NCI-H1436 (cell line): ENCODE results near the gene CLMN.

Experiments used
- DNase-seq: peaks from one replicate; lab custom pipeline; 2025; lab: John Stamatoyannopoulos, UW

CLMN gene

DNA sequence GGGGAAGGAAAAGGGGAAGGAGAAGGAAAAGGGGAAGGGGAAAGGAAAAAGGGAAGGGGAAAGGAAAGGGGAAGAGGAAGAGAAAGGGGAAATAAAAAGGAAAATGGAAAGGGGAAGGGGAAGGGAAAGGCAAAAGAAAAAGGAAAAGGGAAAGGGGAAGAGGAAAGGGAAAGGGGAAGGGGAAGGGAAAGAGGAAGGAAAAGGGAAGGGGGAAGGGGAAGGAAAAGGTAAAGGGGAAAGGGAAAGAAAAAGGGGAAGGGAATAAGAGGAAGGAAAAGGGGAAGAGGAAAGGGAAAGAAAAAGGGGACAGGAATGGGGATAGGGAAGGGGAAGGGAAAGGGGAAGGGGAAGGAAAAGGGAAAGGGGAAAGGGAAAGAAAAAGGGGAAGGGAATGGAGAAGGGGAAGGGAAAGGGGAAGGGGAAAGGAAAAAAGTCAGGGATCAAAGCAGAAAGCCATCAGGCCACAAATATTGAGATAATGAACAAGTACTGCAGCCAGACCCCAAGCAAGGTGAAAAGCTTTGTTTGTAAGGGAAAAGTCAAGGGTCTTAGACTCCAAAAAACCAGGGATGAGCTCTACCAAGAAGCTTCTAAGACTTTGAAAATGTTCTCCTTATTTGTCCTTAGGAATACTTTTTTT is 182.4 kb downstream of the CLMN start:
- DNase-seq = no peak

DNA sequence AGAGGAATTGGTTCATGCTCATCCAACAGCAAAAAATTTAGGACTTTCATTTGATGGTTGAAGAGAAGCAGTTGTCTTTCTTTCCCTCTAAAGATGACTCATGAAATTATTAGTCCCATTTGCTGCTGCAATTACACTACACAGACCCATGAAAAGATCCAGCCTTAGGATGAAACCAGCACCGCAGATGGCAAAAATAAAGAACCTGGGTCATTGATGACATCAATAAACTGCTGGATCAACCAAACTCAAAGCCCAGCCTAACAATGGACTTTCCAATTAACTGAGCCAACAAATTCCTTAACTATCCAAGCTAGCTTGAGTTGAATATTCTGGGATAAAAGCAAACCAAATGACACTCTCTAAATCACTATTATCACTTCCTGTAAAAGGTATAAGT is 183.1 kb downstream of the CLMN start:
- no peak for DNase-seq

DNA sequence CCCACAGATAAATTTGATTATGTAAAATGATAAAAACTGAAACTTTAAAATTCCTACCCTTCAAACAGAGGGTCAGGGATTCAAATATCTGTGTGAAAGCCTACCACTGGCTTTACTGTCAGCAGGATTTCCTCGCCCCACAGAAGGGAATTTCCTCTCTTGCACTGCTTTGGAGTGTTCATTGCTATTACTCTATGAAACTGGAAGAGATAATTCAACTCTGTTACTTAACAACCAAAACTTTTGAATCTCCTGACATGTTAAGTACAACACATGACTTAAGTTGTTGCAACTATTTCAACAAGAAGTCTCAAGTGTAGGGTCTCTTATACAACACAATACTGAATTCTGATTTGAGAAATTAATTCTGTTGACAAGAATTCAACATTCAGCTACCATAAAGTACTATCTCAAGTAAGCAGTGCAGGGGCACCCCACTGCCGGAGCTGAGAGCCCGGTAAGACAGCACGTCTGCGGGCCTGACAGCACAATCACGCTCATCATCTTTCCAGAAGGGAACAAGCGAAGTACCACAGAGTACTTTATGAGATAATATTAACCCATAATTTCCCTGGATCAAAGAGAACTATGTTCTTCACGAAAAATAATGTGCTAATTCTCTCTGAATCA is 185.3 kb downstream of the CLMN start:
- no peak for DNase-seq

DNA sequence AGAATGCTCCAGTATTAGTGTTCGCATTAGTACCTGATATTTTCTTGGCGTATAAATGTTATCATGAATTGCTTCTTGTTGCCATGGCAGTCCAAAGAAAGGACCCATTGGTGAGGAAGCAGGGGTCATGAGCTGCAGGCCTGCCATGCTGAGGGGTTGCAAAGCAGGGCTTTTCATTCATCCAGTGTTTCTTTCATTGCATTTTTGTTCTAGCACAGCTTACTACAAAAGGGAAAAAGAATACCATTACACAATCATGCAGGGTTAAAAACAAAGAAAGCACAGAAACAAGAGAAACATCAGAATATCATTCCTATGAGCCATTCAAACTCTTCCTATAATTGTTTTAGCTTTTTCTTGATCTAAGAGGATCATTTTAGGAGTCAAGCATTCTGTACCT is 186.4 kb downstream of the CLMN start:
- DNase-seq = no peak

DNA sequence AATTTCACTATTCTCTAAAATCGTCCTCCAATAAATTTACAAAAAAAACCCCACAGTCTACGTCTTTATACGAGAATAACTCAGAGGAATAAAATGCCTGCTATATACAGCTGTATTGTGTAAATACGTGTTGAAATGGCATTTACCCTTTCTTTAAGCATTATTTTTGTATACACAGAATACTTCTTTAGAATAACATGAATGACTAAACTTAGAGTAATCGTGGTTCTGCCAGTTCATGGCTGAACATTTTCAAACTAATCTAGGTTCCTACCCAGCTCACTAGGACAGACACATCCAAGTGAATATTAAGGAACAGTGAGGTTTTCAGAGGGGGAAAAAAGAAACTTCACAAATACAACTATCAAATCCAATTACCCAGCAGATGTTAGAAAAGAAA is 186.9 kb downstream of the CLMN start:
- no peak for DNase-seq
